Measurements from ENCODE around the gene PCGF3. TPM values are rescaled to one million over a fixed set of nuclear protein-coding genes. Genes with fewer than 3 reads are reported as not detected.

Gene PCGF3
- total and polyA plus RNA-seq, 9 of the 15 experiments (the other 6 are each of a cell fraction or from before 2014, with no cell fraction given): 2.6 to 46.1 (median 20.3) TPM

- peak; percentile 44; the same call in 1 of the 2 replicates for TF ChIP-seq MGA (IDR thresholded peaks at IDR 0.05)
- no peak for TF ChIP-seq NR4A1 (CRISPR knock-in tag; IDR thresholded peaks at IDR 0.05)
- TF ChIP-seq NR4A1 (tag; IDR thresholded peaks at IDR 0.05): peak; percentile 76
- TF ChIP-seq IRF1 (CRISPR knock-in tag; IDR thresholded peaks at IDR 0.05; ENCODE audit: borderline replicate concordance): no peak
- TF ChIP-seq ZNF395 (CRISPR knock-in tag; IDR thresholded peaks at IDR 0.05): peak; percentile 53; the same call in 1 of the 2 replicates
- peak; percentile 92 for TF ChIP-seq PKNOX1 (IDR thresholded peaks at IDR 0.05)
- TF ChIP-seq JUND (IDR thresholded peaks at IDR 0.05; ENCODE audit: borderline replicate concordance, low read depth, low read length): 0 out of 2 replicates have a peak, but pooled peaks have one; percentile 2
- no peak for TF ChIP-seq JUND (tag; IDR thresholded peaks at IDR 0.05; ENCODE audit: borderline replicate concordance, low read depth, low read length)
- TF ChIP-seq ZNF431 (CRISPR knock-in tag; IDR thresholded peaks at IDR 0.05): no peak
- peak; percentile 95 for TF ChIP-seq KLF16 (IDR thresholded peaks at IDR 0.05)
These were observed 3.0 kb upstream of the PCGF3 start (continued) for GRCh38 chr4:702618-703048.

Data from K562 (cell line).